Gastrocnemius medialis (tissue), 4 donors: ENCODE results near the gene SCLT1.

Experiments used
- CTCF ChIP-seq, 5 experiments: fragments of 450-650 bp in 3 of 5; fragments of 200-600 bp in 2 of 5; sonication (generic) in 2 of 5; IDR thresholded peaks in 4 of 5; conservative IDR thresholded peaks in 1 of 5; 1 replicate in 4 of 5; 2 replicates in 1 of 5; pipeline ENCODE4 v1.5.1; 2016 to 2019; ENCODE audit warnings: antibody characterized with exemption in 5 of 5, mild to moderate bottlenecking in 3 of 5, moderate library complexity in 3 of 5
- POLR2A ChIP-seq, 2 donors: fragments of 450-650 bp; IDR thresholded peaks; one replicate each; pipeline ENCODE4 v1.6.1; 2017; ENCODE audit warnings: antibody characterized with exemption in 2 of 2, mild to moderate bottlenecking in 2 of 2, moderate library complexity in 2 of 2

GRCh38 chr4:128981377-128981776 lies 112.0 kb downstream of the SCLT1 start:
- TF ChIP-seq POLR2A (IDR thresholded peaks at IDR 0.05): no peak
- no peak for TF ChIP-seq CTCF (IDR thresholded peaks at IDR 0.05 in 4 of 5, conservative IDR thresholded peaks at IDR 0.05 in 1 of 5)
